HepG2 (cell line): ENCODE results near the gene ZNF568. TPM values are rescaled to one million over a fixed set of nuclear protein-coding genes. Genes with fewer than 3 reads are reported as not detected.

Experiments used
- CHD2 ChIP-seq: IDR thresholded peaks from 2 replicates; pipeline ENCODE4 v1.6.1; 2011; ENCODE audit warnings: low read depth, low read length, improper control_type of control experiment
- CREM ChIP-seq, 2 experiments: sonication (generic) in 1 of 2; formaldehyde crosslinking in 1 of 2; IDR thresholded peaks; 2 replicates each; pipeline versions ENCODE4 v1.4.0 to v1.6.1; 2016 to 2020; ENCODE audit warnings: antibody characterized with exemption in 1 of 2, mild to moderate bottlenecking in 1 of 2, missing genetic modification reagents in 1 of 2
- DRAP1 ChIP-seq: IDR thresholded peaks from 2 replicates; pipeline ENCODE4 v1.6.1; 2016; ENCODE audit warnings: missing genetic modification reagents, missing compliant biosample characterization
- FLYWCH1 ChIP-seq: sonication (generic); formaldehyde crosslinking; IDR thresholded peaks from 2 replicates; pipeline ENCODE4 v1.8.1; 2023; ENCODE audit warnings: mild to moderate bottlenecking, missing genetic modification reagents
- HDAC1 ChIP-seq: sonication (generic); formaldehyde crosslinking; IDR thresholded peaks from 2 replicates; pipeline ENCODE4 v1.5.1; 2020; ENCODE audit warnings: mild to moderate bottlenecking, missing genetic modification reagents
- IRF2 ChIP-seq: IDR thresholded peaks from 2 replicates; pipeline ENCODE4 v1.6.1; 2018; ENCODE audit warnings: missing genetic modification reagents, missing compliant biosample characterization
- IRF9 ChIP-seq: sonication (generic); formaldehyde crosslinking; IDR thresholded peaks from 2 replicates; pipeline ENCODE4 v1.8.0; 2022; ENCODE audit warnings: missing genetic modification reagents, mild to moderate bottlenecking, borderline replicate concordance
- MED13 ChIP-seq: sonication (generic); formaldehyde crosslinking; IDR thresholded peaks from 2 replicates; pipeline ENCODE4 v1.5.0; 2020; ENCODE audit warnings: missing genetic modification reagents
- NCOR1 ChIP-seq: fragments of 200-600 bp; sonication (generic); IDR thresholded peaks from 2 replicates; pipeline ENCODE4 v1.7.0; 2017; ENCODE audit warnings: antibody characterized with exemption, low read length, borderline replicate concordance
- NONO ChIP-seq, 2 experiments: fragments of 450-650 bp in 1 of 2; sonication (generic) in 1 of 2; formaldehyde crosslinking in 1 of 2; IDR thresholded peaks in 1 of 2; conservative IDR thresholded peaks in 1 of 2; 2 replicates each; pipeline versions ENCODE4 v1.6.1 to v1.8.0; 2017 to 2022; ENCODE audit warnings: mild to moderate bottlenecking in 1 of 2, missing genetic modification reagents in 1 of 2, moderate library complexity in 1 of 2
- PHF20 ChIP-seq: sonication (generic); formaldehyde crosslinking; IDR thresholded peaks from 2 replicates; pipeline ENCODE4 v1.5.0; 2020; ENCODE audit warnings: mild to moderate bottlenecking, missing genetic modification reagents
- RNF2 ChIP-seq: fragments of 450-650 bp; conservative IDR thresholded peaks from 2 replicates; pipeline ENCODE4 v1.6.1; 2016; ENCODE audit warnings: low read depth
- SRSF9 ChIP-seq: fragments of 200-400 bp; formaldehyde crosslinking; IDR thresholded peaks from 2 replicates; pipeline ENCODE4 v1.6.1; 2018; ENCODE audit warnings: borderline replicate concordance, mild to moderate bottlenecking, low read depth, low read length; ENCODE audit not compliant: insufficient read depth, poor library complexity, severe bottlenecking
- ZBTB20 ChIP-seq: sonication (generic); formaldehyde crosslinking; IDR thresholded peaks from 2 replicates; pipeline ENCODE4 v1.8.1; 2023; ENCODE audit warnings: missing genetic modification reagents, low read depth, mild to moderate bottlenecking, borderline replicate concordance
- ZBTB25 ChIP-seq: IDR thresholded peaks from 2 replicates; pipeline ENCODE4 v1.6.1; 2018; ENCODE audit warnings: missing genetic modification reagents
- ZBTB43 ChIP-seq: sonication (generic); formaldehyde crosslinking; conservative IDR thresholded peaks from 2 replicates; pipeline ENCODE4 v1.4.0; 2020; ENCODE audit warnings: missing genetic modification reagents
- ZBTB8A ChIP-seq: sonication (generic); formaldehyde crosslinking; IDR thresholded peaks from 2 replicates; pipeline ENCODE4 v1.4.0; 2020; ENCODE audit warnings: mild to moderate bottlenecking, low read depth, missing genetic modification reagents, borderline replicate concordance
- ZKSCAN8 ChIP-seq: IDR thresholded peaks from 2 replicates; pipeline ENCODE4 v1.6.1; 2016; ENCODE audit warnings: borderline replicate concordance, missing genetic modification reagents, missing compliant biosample characterization
- ZNF17 ChIP-seq: sonication (generic); formaldehyde crosslinking; IDR thresholded peaks from 2 replicates; pipeline ENCODE4 v1.5.0; 2020; ENCODE audit warnings: mild to moderate bottlenecking, missing genetic modification reagents
- ZNF256 ChIP-seq: sonication (generic); formaldehyde crosslinking; conservative IDR thresholded peaks from 2 replicates; pipeline ENCODE4 v1.4.0; 2020; ENCODE audit warnings: missing genetic modification reagents
- ZNF275 ChIP-seq: sonication (generic); formaldehyde crosslinking; IDR thresholded peaks from 2 replicates; pipeline ENCODE4 v1.8.0; 2022; ENCODE audit warnings: missing genetic modification reagents, mild to moderate bottlenecking, inconsistent platforms, borderline replicate concordance
- ZNF552 ChIP-seq: sonication (generic); formaldehyde crosslinking; IDR thresholded peaks from 2 replicates; pipeline ENCODE4 v1.9.0; 2022; ENCODE audit warnings: missing genetic modification reagents, mild to moderate bottlenecking, borderline replicate concordance
- ZNF629 ChIP-seq: sonication (generic); formaldehyde crosslinking; conservative IDR thresholded peaks from 2 replicates; pipeline ENCODE4 v1.5.0; 2020; ENCODE audit warnings: missing genetic modification reagents
- ZNF746 ChIP-seq: sonication (generic); formaldehyde crosslinking; IDR thresholded peaks from 2 replicates; pipeline ENCODE4 v1.8.0; 2022; ENCODE audit warnings: mild to moderate bottlenecking, missing genetic modification reagents
- ZSCAN25 ChIP-seq: sonication (generic); formaldehyde crosslinking; IDR thresholded peaks from 2 replicates; pipeline ENCODE4 v1.8.0; 2022; ENCODE audit warnings: mild to moderate bottlenecking, missing genetic modification reagents
- polyA plus RNA-seq, 8 experiments: library from polyadenylated mRNA; depleted of rRNA in 3 of 8; stranded (reverse) in 7 of 8; unstranded in 1 of 8; fragments of >200 nt; fragmentation: Illumina TruSeq in 4 of 8; extraction: Trizol in 4 of 8; gene quantifications; 2 replicates each; pipeline versions ENCODE4 v1.2.1 to v1.2.3, GENCODE V29; 2011 to 2016; ENCODE audit warnings: low read depth in 4 of 8, missing spikeins in 1 of 8, mixed read lengths in 1 of 8; ENCODE audit not compliant: insufficient read depth in 1 of 8
- total RNA-seq, 5 experiments: library from RNA; depleted of rRNA; stranded (reverse); fragments of >200 nt; fragmentation: Illumina TruSeq; extraction: Trizol; gene quantifications; 2 replicates each; pipeline ENCODE4 v1.2.3, GENCODE V29; 2016; ENCODE audit warnings: low read depth in 1 of 5

Gene ZNF568
- total and polyA plus RNA-seq, 2 of the 13 experiments (the other 11 are each of a cell fraction or from before 2014, with no cell fraction given) = 0.15 to 1.00 TPM

GRCh38 chr19:36915992-36916830 is at the start of gene ZNF568, which contains the start of gene ZNF829 (continued):
- TF ChIP-seq ZBTB20 (CRISPR knock-in tag) (no peak), NONO (IDR thresholded peaks at IDR 0.05) (no peak), NONO (CRISPR knock-in tag; conservative IDR thresholded peaks at IDR 0.05) (0 out of 2 replicates have a peak, but pooled peaks have one; percentile 50), MED13 (CRISPR knock-in tag) (no peak), PHF20 (peak; percentile 64), IRF2 (CRISPR knock-in tag) (no peak; the same call in 1 of the 2 replicates), ZBTB43 (CRISPR knock-in tag) (no peak), SRSF9 (no peak), ZNF629 (no peak), ZNF17 (CRISPR knock-in tag) (no peak), NCOR1 (no peak), HDAC1 (0 out of 2 replicates have a peak, but pooled peaks have one; percentile 23), DRAP1 (no peak), ZSCAN25 (CRISPR knock-in tag) (no peak), ZBTB8A (no peak), ZNF275 (no peak), FLYWCH1 (CRISPR knock-in tag) (no peak), RNF2 (no peak), ZNF552 (no peak), CHD2 (peak; percentile 81), IRF9 (CRISPR knock-in tag) (no peak), ZBTB25 (CRISPR knock-in tag) (no peak), ZNF746 (no peak), ZNF256 (CRISPR knock-in tag) (no peak), ZKSCAN8 (CRISPR knock-in tag) (no peak), CREM (IDR thresholded peaks at IDR 0.05) (peak; percentile 83), CREM (CRISPR knock-in tag; IDR thresholded peaks at IDR 0.05) (no peak)
